Muscle layer of duodenum (tissue), 2 donors: ENCODE data around the gene LIN52.
A peak's percentile ranks its signal among the peaks of the same experiment; 100 is the strongest.

Experiments
- H3K27ac ChIP-seq: one replicate; pipeline ENCODE4 v1.7.0; 2013; ENCODE audit warnings: mild to moderate bottlenecking, low read length
- H3K27me3 ChIP-seq: one replicate; pipeline ENCODE4 v1.7.0; 2013; ENCODE audit warnings: low read depth, mild to moderate bottlenecking, control low read depth, low read length
- H3K36me3 ChIP-seq, 2 donors: one replicate each; pipeline ENCODE4 v1.7.0; 2013; ENCODE audit warnings: low read length in 2 of 2, control low read depth in 1 of 2, mild to moderate bottlenecking in 1 of 2; ENCODE audit not compliant: insufficient read depth in 2 of 2, control insufficient read depth in 1 of 2
- H3K4me1 ChIP-seq, 2 donors: one replicate each; pipeline ENCODE4 v1.7.0; 2013; ENCODE audit warnings: low read length in 2 of 2, mild to moderate bottlenecking in 2 of 2, control low read depth in 1 of 2, moderate library complexity in 1 of 2; ENCODE audit not compliant: insufficient read depth in 2 of 2, control insufficient read depth in 1 of 2
- H3K4me3 ChIP-seq, 2 donors: one replicate each; pipeline ENCODE4 v1.7.0; 2013; ENCODE audit warnings: low read length in 2 of 2, low read depth in 1 of 2, mild to moderate bottlenecking in 1 of 2
- H3K9me3 ChIP-seq, 2 donors: one replicate each; pipeline ENCODE4 v1.7.0; 2013; ENCODE audit warnings: low read length in 2 of 2, control low read depth in 1 of 2, mild to moderate bottlenecking in 1 of 2; ENCODE audit not compliant: control insufficient read depth in 1 of 2
- donor health status: healthy.

The LIN52 gene, protein sequence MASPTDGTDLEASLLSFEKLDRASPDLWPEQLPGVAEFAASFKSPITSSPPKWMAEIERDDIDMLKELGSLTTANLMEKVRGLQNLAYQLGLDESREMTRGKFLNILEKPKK

DNA sequence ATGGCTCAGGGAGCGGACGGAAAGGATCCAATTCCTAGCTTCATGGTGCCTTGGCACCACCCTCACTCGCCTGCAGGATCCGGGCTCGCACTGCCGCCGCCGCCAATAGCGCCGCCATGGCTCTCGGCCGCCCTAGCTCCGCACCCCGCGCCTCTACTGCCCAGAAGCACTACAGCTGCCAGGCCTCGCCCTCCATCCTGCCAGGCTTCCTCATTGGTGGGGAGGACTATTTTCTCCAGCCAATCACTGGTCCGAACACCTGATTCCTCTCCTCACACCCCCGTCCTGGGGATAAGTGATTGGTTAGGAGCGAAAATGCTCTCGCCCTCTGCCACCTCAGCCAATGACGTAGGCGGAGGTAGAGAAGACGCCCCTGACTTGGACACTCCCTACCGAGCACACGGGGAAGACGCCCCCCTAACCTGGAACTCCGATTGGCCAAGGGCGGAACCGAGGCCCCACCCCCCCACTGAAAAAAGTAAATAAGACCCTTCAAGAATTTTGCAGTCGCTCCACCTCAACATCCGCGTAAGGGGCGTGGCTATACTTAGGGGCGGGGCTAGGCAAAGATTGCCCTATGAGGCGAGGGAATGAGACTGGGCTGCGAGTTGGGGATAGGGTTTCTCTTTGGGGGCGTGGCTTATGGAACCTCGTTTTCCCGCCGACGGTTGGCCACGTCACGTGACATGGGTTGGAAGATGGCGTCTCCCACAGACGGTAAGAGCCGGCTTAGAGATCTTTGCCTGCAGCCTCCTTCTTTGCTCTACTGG lies at the start of gene LIN52, which contains the start of gene ALDH6A1:
LIN52 (plus strand) TSS at position 680 of the 770 bp plus-strand sequence; CDS start at position 699, 19 bp downstream.
ALDH6A1 (minus strand) TSS at position 177 of the 770 bp plus-strand sequence; CDS start at position 118, 59 bp downstream.
- Histone ChIP-seq H3K27ac (peak within 1 kb of the TSS; percentile 73), H3K27me3 (no peaks in the 10 kb centered on the region), H3K36me3 (no peaks in the 10 kb centered on the region), H3K4me3 (peak within 1 kb of the TSS; percentile 90 to 97), H3K4me1 (peaks cover 6 to 25% of the 10 kb centered on the region in 2 donors), H3K9me3 (no peaks in the 10 kb centered on the region)

DNA sequence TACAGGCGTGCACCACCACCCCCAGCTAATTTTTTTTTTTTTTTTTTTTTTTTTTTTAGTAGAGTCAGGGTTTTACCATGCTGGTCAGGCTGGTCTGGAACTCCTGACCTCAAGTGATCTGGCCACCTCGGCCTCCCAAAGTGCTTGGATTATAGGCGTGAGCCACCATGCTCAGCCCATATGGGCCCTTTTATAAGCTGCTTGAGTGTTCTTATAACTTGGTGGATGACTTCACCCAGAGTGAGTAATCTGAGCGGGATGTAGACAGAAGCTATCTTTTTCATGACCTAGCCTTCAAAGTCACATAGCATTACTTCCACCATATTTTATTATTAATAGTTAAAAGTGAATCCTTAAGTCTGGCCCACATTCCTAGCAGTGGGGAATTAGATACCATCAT lies 49.2 kb upstream of the LIN52 start:
- Histone ChIP-seq H3K4me3 (no peak overlapping the region), H3K27me3 (no peaks in the 10 kb centered on the region), H3K36me3 (no peaks in the 10 kb centered on the region), H3K27ac (no peak overlapping the region), H3K4me1 (no peaks in the 10 kb centered on the region), H3K9me3 (no peaks in the 10 kb centered on the region)

DNA sequence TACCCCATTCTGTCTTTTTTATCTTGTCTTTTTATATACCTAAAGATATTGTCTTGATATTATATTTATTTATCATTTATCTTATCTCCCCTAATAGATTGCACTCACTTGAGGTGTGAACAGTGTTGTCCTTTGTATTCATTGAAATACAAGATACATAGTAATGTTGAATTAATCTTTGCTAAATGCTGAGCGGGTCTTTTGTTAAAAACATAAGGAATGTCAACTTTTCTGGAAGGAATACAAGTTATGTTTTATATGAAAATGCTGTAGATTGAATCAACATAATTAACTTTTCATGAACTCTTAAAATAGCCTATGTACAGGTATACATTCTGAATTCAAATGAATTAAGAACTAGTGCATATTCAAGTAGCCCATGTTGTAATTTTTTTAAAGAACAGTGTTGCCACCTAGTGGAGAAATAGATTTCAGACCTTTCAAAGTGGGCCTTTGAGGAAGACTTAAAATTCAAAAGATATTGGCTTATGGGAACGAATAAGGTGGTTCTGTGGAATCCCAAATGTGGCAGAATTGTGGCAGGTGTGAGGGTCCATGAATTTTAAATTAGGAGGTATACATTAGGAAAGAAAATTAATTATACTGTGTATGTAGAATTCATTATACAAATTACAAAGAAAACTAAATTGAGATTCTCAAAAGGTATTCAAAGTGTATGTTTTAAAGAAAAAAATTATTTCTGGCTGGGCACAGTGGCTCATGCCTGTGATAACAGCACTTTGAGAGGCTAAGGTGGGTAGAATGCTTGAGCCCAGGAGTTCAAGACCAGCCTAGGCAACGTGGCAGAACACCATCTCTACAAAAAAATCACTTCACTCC lies 46.5 kb upstream of the LIN52 start:
- Histone ChIP-seq H3K27ac (no peak overlapping the region), H3K4me1 (no peaks in the 10 kb centered on the region), H3K27me3 (no peaks in the 10 kb centered on the region)

DNA sequence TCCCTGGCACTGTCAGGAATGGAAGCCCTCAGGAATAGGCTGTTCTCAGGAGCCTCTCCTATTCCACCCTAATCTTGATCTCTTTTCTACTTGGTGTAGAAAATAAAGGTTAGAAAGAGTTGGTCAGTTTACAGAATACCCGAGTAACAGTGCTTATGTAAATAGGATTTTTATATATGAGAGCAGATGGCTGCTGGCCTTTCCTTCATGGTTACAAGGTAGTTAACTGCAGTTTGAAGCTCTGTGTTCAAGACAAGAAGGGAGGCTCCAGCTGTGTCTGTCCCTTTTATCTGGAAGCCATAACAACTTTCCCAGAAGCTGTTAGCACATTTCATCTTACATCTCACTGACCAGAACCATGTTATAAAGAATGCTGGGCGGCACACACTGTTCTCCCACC lies 42.5 kb upstream of the LIN52 start:
- H3K9me3 ChIP-seq, result no peaks in the 10 kb centered on the region
- H3K36me3 ChIP-seq, result peaks cover 0 to 12% of the 10 kb centered on the region in 2 donors

More for the DNA sequence above, 46.5 kb upstream of the LIN52 start:
- no peak overlapping the region for H3K4me3 ChIP-seq
- no peaks in the 10 kb centered on the region for H3K9me3 ChIP-seq
- peaks cover 0 to 12% of the 10 kb centered on the region in 2 donors for H3K36me3 ChIP-seq

DNA sequence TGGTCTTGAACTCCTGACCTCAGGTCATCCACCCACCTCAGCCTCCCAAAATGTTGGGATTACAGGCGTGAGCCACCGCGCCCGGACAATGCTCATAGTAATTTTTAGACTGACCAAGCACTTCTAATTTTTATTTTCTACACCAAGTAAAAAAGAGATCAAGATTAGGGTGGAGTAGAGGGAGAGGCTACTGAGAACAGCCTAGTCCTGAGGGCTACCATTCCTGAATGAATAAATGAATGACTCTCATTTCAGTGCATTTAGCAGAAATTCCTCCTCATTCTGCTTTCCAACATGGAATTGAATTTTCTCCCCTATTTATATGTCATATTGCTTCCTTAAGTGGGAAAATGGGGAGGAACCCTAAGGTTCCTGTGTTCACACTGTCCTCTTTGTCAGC lies 39.2 kb upstream of the LIN52 start:
- no peaks in the 10 kb centered on the region for H3K4me1 ChIP-seq
- no peaks in the 10 kb centered on the region for H3K27me3 ChIP-seq
- no peaks in the 10 kb centered on the region for H3K9me3 ChIP-seq
- H3K4me3 ChIP-seq, result no peak overlapping the region
- H3K27ac ChIP-seq, result no peak overlapping the region
- peaks cover 9 to 23% of the 10 kb centered on the region in 2 donors for H3K36me3 ChIP-seq

More for the DNA sequence above, 42.5 kb upstream of the LIN52 start:
- H3K4me1 ChIP-seq, result no peaks in the 10 kb centered on the region
- H3K27ac ChIP-seq, result no peak overlapping the region
- no peak overlapping the region for H3K4me3 ChIP-seq
- H3K27me3 ChIP-seq, result no peaks in the 10 kb centered on the region

DNA sequence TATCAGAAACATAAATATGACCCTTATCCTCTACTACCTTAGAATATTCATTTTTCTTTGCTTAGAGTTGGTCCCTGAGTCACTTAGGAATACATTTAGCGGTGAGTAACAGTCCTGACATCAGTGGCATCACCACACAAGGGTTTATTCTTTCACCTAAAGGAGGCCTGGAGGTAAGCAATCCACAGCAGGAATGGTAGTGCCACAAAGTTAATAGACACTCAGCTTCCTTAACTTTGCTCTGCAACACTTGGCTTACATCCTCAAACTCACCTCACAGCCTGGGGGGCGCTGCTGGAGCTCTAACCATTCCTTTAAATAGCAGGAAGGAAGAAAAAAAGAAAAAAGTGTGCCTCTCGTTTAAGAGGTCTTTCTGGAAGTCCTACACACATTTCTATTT lies 36.5 kb upstream of the LIN52 start:
- Histone ChIP-seq H3K36me3 (peaks cover 9 to 11% of the 10 kb centered on the region in 2 donors), H3K4me3 (no peak overlapping the region), H3K27me3 (no peaks in the 10 kb centered on the region), H3K9me3 (no peaks in the 10 kb centered on the region), H3K27ac (no peak overlapping the region), H3K4me1 (no peaks in the 10 kb centered on the region)

DNA sequence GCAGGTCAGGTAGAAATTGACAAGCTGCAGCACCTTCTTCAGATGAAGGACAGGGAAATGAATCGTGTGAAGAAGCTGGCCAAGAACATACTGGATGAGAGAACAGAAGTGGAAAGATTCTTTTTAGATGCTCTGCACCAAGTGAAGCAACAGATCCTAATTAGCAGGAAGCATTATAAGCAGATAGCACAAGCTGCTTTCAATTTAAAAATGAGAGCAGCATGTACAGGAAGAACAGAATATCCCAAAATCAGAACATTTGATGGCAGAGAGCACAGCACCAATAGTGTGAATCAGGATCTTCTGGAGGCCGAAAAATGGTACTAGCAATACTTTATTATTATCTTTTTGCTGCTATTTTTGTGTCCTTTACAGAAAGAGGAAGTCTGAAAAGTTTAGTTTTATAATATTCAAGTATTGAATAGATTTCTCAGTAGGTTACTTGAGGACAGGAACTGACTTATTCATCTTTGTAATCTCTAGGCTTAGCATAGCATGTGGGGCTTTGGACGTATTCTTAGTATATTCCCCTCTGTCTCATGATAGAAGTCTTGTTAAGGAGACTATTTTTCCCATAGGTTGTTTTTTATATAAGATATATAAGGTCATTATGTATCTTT lies 34.8 kb upstream of the LIN52 start:
- H3K27ac ChIP-seq, result no peak overlapping the region
- H3K36me3 ChIP-seq, result peaks cover 9 to 11% of the 10 kb centered on the region in 2 donors

DNA sequence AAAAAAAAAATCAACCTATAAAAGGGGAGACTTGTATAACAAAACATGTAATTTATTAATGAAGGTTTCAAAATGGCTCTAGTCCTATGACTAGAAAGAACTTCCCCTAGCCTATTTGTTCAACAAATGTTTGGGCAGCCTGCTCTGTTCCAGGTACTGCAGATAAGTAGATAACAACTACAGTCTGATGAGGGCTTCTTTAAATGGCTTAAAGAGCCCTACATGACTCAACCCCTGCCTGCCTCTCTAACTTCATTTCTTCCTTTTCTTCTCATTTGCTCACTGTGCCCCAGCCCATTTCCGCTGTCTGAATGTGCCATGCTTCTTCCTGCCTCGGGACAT lies 22.0 kb upstream of the LIN52 start:
- Histone ChIP-seq H3K36me3 (peaks cover 25 to 67% of the 10 kb centered on the region in 2 donors), H3K27me3 (no peaks in the 10 kb centered on the region), H3K27ac (no peak overlapping the region), H3K9me3 (no peaks in the 10 kb centered on the region), H3K4me1 (no peaks in the 10 kb centered on the region), H3K4me3 (no peak overlapping the region)

More for the DNA sequence above, 34.8 kb upstream of the LIN52 start:
- no peaks in the 10 kb centered on the region for H3K4me1 ChIP-seq
- no peak overlapping the region for H3K4me3 ChIP-seq
- H3K9me3 ChIP-seq, result no peaks in the 10 kb centered on the region
- no peaks in the 10 kb centered on the region for H3K27me3 ChIP-seq

DNA sequence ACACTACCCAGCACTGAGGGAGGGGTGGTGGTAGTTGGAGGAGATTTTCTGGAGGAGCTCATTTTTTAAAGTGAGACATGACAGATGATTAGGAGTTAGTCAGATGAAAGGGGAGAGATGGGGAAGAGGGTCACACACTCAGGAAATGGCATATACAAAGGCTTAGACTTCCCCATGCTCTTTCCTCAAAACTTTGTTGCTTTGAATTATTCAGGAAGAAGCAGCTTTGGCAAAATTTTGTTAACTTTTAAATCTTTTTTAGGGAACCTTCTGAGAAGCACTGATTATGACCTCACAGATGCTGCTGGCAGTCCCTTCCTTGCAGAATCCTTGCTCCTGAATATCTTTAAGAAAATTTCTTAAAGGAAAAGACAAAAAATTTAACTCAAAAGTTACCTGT lies 20.3 kb upstream of the LIN52 start:
- H3K9me3 ChIP-seq, result no peaks in the 10 kb centered on the region
- peaks cover 25 to 65% of the 10 kb centered on the region in 2 donors for H3K36me3 ChIP-seq
- H3K4me3 ChIP-seq, result no peak overlapping the region
- no peak overlapping the region for H3K27ac ChIP-seq
- no peaks in the 10 kb centered on the region for H3K4me1 ChIP-seq
- H3K27me3 ChIP-seq, result no peaks in the 10 kb centered on the region

DNA sequence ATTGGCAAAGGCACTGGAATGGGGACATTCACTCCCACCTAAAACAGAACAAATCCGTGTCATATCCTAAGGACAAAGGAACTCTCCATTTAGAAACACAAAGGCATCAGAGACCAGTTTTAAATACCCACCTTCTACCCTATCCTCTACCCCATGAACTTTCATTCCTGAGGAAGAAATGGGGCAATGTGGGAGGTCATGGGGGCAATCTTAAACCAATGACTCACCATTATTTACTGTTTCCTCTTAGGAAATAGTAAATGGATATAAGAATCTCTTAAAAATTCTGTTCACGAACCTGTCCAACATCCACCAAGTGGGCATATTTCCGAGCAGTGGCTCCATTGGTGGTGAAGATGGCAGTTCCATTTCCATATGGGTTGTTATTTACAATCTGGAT lies 19.9 kb upstream of the LIN52 start:
- H3K4me3 ChIP-seq, result no peak overlapping the region
- peaks cover 21 to 62% of the 10 kb centered on the region in 2 donors for H3K36me3 ChIP-seq
- H3K9me3 ChIP-seq, result no peaks in the 10 kb centered on the region
- no peaks in the 10 kb centered on the region for H3K4me1 ChIP-seq
- no peak overlapping the region for H3K27ac ChIP-seq
- no peaks in the 10 kb centered on the region for H3K27me3 ChIP-seq
